ENCODE data around the gene MRPS34.

MRPS34 gene

GRCh38 chr16:1752853-1753252 is 20.1 kb downstream of the MRPS34 start:
- DNase-seq (no peak), ATAC-seq (replicated peaks) (no peak)
- peaks cover 13% of the 10 kb centered on the region in 2 donors for H3K4me1 Mint-ChIP-seq (ENCODE audit: low read depth in 2 of 2)
- H3K36me3 Mint-ChIP-seq (ENCODE audit: insufficient read depth) = peaks cover 48% of the 10 kb centered on the region
- no peak overlapping the region for H3K4me3 Mint-ChIP-seq
- H3K9me3 Mint-ChIP-seq = no peaks in the 10 kb centered on the region
- no peak overlapping the region for H3K27ac Mint-ChIP-seq
- H3K27me3 Mint-ChIP-seq = no peaks in the 10 kb centered on the region

GRCh38 chr16:1751946-1752345 is 21.0 kb downstream of the MRPS34 start:
- peaks cover 48% of the 10 kb centered on the region for H3K36me3 Mint-ChIP-seq (ENCODE audit: insufficient read depth)

GRCh38 chr16:1749152-1750117 is 23.5 kb downstream of the MRPS34 start:
- Mint-ChIP-seq H3K4me1 (ENCODE audit: low read depth in 2 of 2) (peaks cover 4 to 6% of the 10 kb centered on the region in 2 donors), H3K36me3 (ENCODE audit: insufficient read depth) (peaks cover 50% of the 10 kb centered on the region), H3K9me3 (no peaks in the 10 kb centered on the region), H3K27ac (no peak overlapping the region), H3K4me3 (no peak overlapping the region), H3K27me3 (no peaks in the 10 kb centered on the region)
- no peak for DNase-seq
- no peak for ATAC-seq (replicated peaks)

More at GRCh38 chr16:1751946-1752345, 21.0 kb downstream of the MRPS34 start:
- Mint-ChIP-seq H3K27me3 (no peaks in the 10 kb centered on the region), H3K9me3 (no peaks in the 10 kb centered on the region), H3K4me3 (no peak overlapping the region), H3K4me1 (ENCODE audit: low read depth in 2 of 2) (peaks cover 4 to 5% of the 10 kb centered on the region in 2 donors), H3K27ac (no peak overlapping the region)
- no peak for DNase-seq
- no peak for ATAC-seq (replicated peaks)

- no peak for ATAC-seq (replicated peaks)
- Mint-ChIP-seq H3K27me3 (no peaks in the 10 kb centered on the region), H3K4me1 (ENCODE audit: low read depth in 2 of 2) (peaks cover 4 to 7% of the 10 kb centered on the region in 2 donors), H3K9me3 (no peaks in the 10 kb centered on the region), H3K4me3 (no peak overlapping the region), H3K36me3 (ENCODE audit: insufficient read depth) (peaks cover 46% of the 10 kb centered on the region), H3K27ac (no peak overlapping the region)
- no peak for DNase-seq
Observed at GRCh38 chr16:1747934-1748333, 25.0 kb downstream of the MRPS34 start.

- H3K36me3 Mint-ChIP-seq (ENCODE audit: insufficient read depth) = peaks cover 41% of the 10 kb centered on the region
Observed at GRCh38 chr16:1746693-1747195, 26.2 kb downstream of the MRPS34 start.

GRCh38 chr16:1745900-1746692 is 26.8 kb downstream of the MRPS34 start:
- no peak overlapping the region for H3K27ac Mint-ChIP-seq
- H3K36me3 Mint-ChIP-seq (ENCODE audit: insufficient read depth) = peaks cover 42% of the 10 kb centered on the region
- no peak overlapping the region for H3K4me3 Mint-ChIP-seq
- ATAC-seq (replicated peaks) (no peak), DNase-seq (no peak)
- H3K27me3 Mint-ChIP-seq = no peaks in the 10 kb centered on the region
- H3K4me1 Mint-ChIP-seq (ENCODE audit: low read depth in 2 of 2) = peaks cover 1 to 7% of the 10 kb centered on the region in 2 donors
- H3K9me3 Mint-ChIP-seq = no peaks in the 10 kb centered on the region

More at GRCh38 chr16:1746693-1747195, 26.2 kb downstream of the MRPS34 start:
- Mint-ChIP-seq H3K27ac (no peak overlapping the region), H3K9me3 (no peaks in the 10 kb centered on the region), H3K4me3 (no peak overlapping the region), H3K27me3 (no peaks in the 10 kb centered on the region), H3K4me1 (ENCODE audit: low read depth in 2 of 2) (peaks cover 1 to 7% of the 10 kb centered on the region in 2 donors)
- ATAC-seq (replicated peaks) (no peak), DNase-seq (no peak)

GRCh38 chr16:1745181-1745899 is 27.6 kb downstream of the MRPS34 start:
- Mint-ChIP-seq H3K27ac (peak overlapping the region in 1 of 2 donors; percentile 51), H3K36me3 (ENCODE audit: insufficient read depth) (peaks cover 40% of the 10 kb centered on the region), H3K4me1 (ENCODE audit: low read depth in 2 of 2) (peaks cover 1 to 7% of the 10 kb centered on the region in 2 donors), H3K9me3 (no peaks in the 10 kb centered on the region), H3K4me3 (no peak overlapping the region), H3K27me3 (no peaks in the 10 kb centered on the region)
- ATAC-seq (replicated peaks) (no peak), DNase-seq (no peak)

GRCh38 chr16:1744338-1744840 is 28.5 kb downstream of the MRPS34 start:
- ATAC-seq (replicated peaks) (no peak), DNase-seq (no peak)
- Mint-ChIP-seq H3K4me3 (no peak overlapping the region), H3K27ac (peak overlapping the region in 1 of 2 donors; percentile 51), H3K27me3 (no peaks in the 10 kb centered on the region), H3K36me3 (ENCODE audit: insufficient read depth) (peaks cover 36% of the 10 kb centered on the region), H3K4me1 (ENCODE audit: low read depth in 2 of 2) (peaks cover 1 to 7% of the 10 kb centered on the region in 2 donors), H3K9me3 (no peaks in the 10 kb centered on the region)

GRCh38 chr16:1743376-1744337 is 29.3 kb downstream of the MRPS34 start:
- Mint-ChIP-seq H3K36me3 (ENCODE audit: insufficient read depth) (peaks cover 36% of the 10 kb centered on the region), H3K27ac (no peak overlapping the region), H3K4me3 (no peak overlapping the region), H3K27me3 (no peaks in the 10 kb centered on the region), H3K4me1 (ENCODE audit: low read depth in 2 of 2) (peaks cover 1 to 7% of the 10 kb centered on the region in 2 donors), H3K9me3 (no peaks in the 10 kb centered on the region)
- DNase-seq = no peak
- no peak for ATAC-seq (replicated peaks)

- peak overlapping the region in 1 of 2 donors; percentile 79 for H3K27ac Mint-ChIP-seq
- ATAC-seq (replicated peaks) (no peak), DNase-seq (no peak)
- H3K27me3 Mint-ChIP-seq = no peaks in the 10 kb centered on the region
- H3K9me3 Mint-ChIP-seq = no peaks in the 10 kb centered on the region
- peaks cover 26% of the 10 kb centered on the region for H3K36me3 Mint-ChIP-seq (ENCODE audit: insufficient read depth)
- H3K4me3 Mint-ChIP-seq = no peak overlapping the region
- peaks cover 1 to 7% of the 10 kb centered on the region in 2 donors for H3K4me1 Mint-ChIP-seq (ENCODE audit: low read depth in 2 of 2)
Observed at GRCh38 chr16:1741553-1742165, 31.3 kb downstream of the MRPS34 start.

- DNase-seq (no peak), ATAC-seq (replicated peaks) (no peak)
- H3K27ac Mint-ChIP-seq = no peak overlapping the region
Observed at GRCh38 chr16:1740781-1741490, 32.0 kb downstream of the MRPS34 start.

More at GRCh38 chr16:1740781-1741490, 32.0 kb downstream of the MRPS34 start:
- Mint-ChIP-seq H3K27me3 (no peaks in the 10 kb centered on the region), H3K36me3 (ENCODE audit: insufficient read depth) (peaks cover 26% of the 10 kb centered on the region), H3K9me3 (no peaks in the 10 kb centered on the region), H3K4me1 (ENCODE audit: low read depth in 2 of 2) (peaks cover 1 to 7% of the 10 kb centered on the region in 2 donors), H3K4me3 (peak overlapping the region in 1 of 2 donors; percentile 23)

All from effector memory CD8-positive, alpha-beta T cell (primary cell).